ENCODE results near the gene MED13L. TPM values are rescaled to one million over a fixed set of nuclear protein-coding genes. Genes with fewer than 3 reads are reported as not detected.

The MED13L gene
- total and polyA plus RNA-seq, 2 of the 8 experiments (the other 6 are each of a cell fraction or from before 2014, with no cell fraction given) = 15.9 to 51.7 TPM

GRCh38 chr12:116156614-116157013, 120.9 kb downstream of the MED13L start:
- H3K36me3 ChIP-seq (ENCODE audit: control insufficient read depth in 2 of 4, insufficient read depth in 4 of 4, low read length in 3 of 4) = no peaks in the 10 kb centered on the region
- peaks cover 13 to 91% of the 10 kb centered on the region in 2 experiments; a peak in 3 of 4 replicates for H3K79me2 ChIP-seq (ENCODE audit: control insufficient read depth in 1 of 2, insufficient read depth in 2 of 2, low read length in 2 of 2)
- no peak overlapping the region for H2AK5ac ChIP-seq (ENCODE audit: low read depth, low read length)
- H3K9me3 ChIP-seq (ENCODE audit: insufficient read depth in 2 of 2, low read depth in 1 of 2, low read length in 1 of 2) = no peaks in the 10 kb centered on the region
- no peak overlapping the region for H2BK5ac ChIP-seq (ENCODE audit: low read depth, low read length)
- ChIA-PET POLR2A (ENCODE audit: partially characterized antibody) (no interaction called here), CTCF (ENCODE audit: partially characterized antibody) (interaction anchor here (0.8 kb wide), 1 partner anchor 102 kb away, joined by 3 read pairs; no protein-coding TSS in a partner anchor)
- no peak overlapping the region for H2BK12ac ChIP-seq (ENCODE audit: low read depth, low read length)
- no peak overlapping the region for H3K27ac ChIP-seq (ENCODE audit: low read depth, low read length)
- DNase-seq (ENCODE audit: low read depth in 1 of 2, low spot score in 2 of 2) (no peak), FAIRE-seq (no peak)
- WGBS, 2 experiments (ENCODE audit: extremely low coverage in 1 of 2, insufficient coverage in 1 of 2, insufficient read length in 1 of 2, insufficient replicate concordance in 2 of 2, low coverage in 1 of 2, low lambda C conversion rate in 2 of 2, missing lambda C conversion rate in 1 of 2) = 95% methylated on average over 4 of the region's 4 CpGs; no CpG with 5 or more reads in 1 of the 2 experiments
- H3K23me2 ChIP-seq (ENCODE audit: low read depth, low read length) = no peaks in the 10 kb centered on the region
- H3K4me2 ChIP-seq (ENCODE audit: insufficient read depth in 1 of 2, low read depth in 2 of 2, low read length in 2 of 2) = no peak overlapping the region
- H3K23ac ChIP-seq (ENCODE audit: insufficient read length) = no peak overlapping the region
- H4K8ac ChIP-seq (ENCODE audit: extremely low read depth, insufficient read depth, low read length) = no peak overlapping the region
- H3K14ac ChIP-seq (ENCODE audit: insufficient read length) = no peak overlapping the region
- H2BK20ac ChIP-seq (ENCODE audit: low read length) = no peak overlapping the region
- peaks cover 2 to 34% (median 15%) of the 10 kb centered on the region in 4 experiments; a peak in 6 of 7 replicates for H3K4me1 ChIP-seq (replicated peaks in 1 of 4; ENCODE audit: control insufficient read depth in 3 of 4, insufficient read depth in 4 of 4, low read length in 3 of 4)
- no peak overlapping the region for H3K4me3 ChIP-seq (ENCODE audit: extremely low read depth in 1 of 4, insufficient read depth in 2 of 4, low read depth in 3 of 4, low read length in 4 of 4)
- no peak overlapping the region for H4K5ac ChIP-seq (ENCODE audit: insufficient read length, low read depth, low read length)
- no peak overlapping the region for H4K91ac ChIP-seq (replicated peaks; ENCODE audit: insufficient read length, low read length)
- no peak overlapping the region for H3K4ac ChIP-seq (replicated peaks; ENCODE audit: insufficient read length, low read depth, low read length)
- H2AFZ ChIP-seq (ENCODE audit: low read length) = no peak overlapping the region
- no peak overlapping the region for H2BK120ac ChIP-seq (replicated peaks; ENCODE audit: low read depth, low read length)
- peaks cover 6% of the 10 kb centered on the region; the same call in 1 of the 2 replicates for H3K79me1 ChIP-seq (ENCODE audit: low read depth, low read length)
- H3K18ac ChIP-seq (ENCODE audit: extremely low read depth, low read length) = no peak overlapping the region
- H3K9ac ChIP-seq (replicated peaks in 1 of 4; ENCODE audit: extremely low read depth in 1 of 4, low read depth in 3 of 4, low read length in 3 of 4) = no peak overlapping the region
- H3K27me3 ChIP-seq (replicated peaks in 1 of 4; ENCODE audit: control insufficient read depth in 3 of 4, extremely low read depth in 1 of 4, insufficient read depth in 3 of 4, low read length in 3 of 4) = no peaks in the 10 kb centered on the region
- H2BK15ac ChIP-seq (ENCODE audit: low read length) = no peak overlapping the region
- no peak for TF ChIP-seq ATF2 (IDR thresholded peaks at IDR 0.05; ENCODE audit: low read length)
- no peak for TF ChIP-seq CTBP2 (IDR thresholded peaks at IDR 0.05; ENCODE audit: borderline replicate concordance, insufficient read depth, insufficient read length, low read length)
- no peak for TF ChIP-seq EGR1 (IDR thresholded peaks at IDR 0.05; ENCODE audit: borderline replicate concordance, low read depth, low read length)
- TF ChIP-seq HDAC2 (IDR thresholded peaks at IDR 0.05; ENCODE audit: borderline replicate concordance in 1 of 2, low read depth in 2 of 2, low read length in 2 of 2) = no peak
- no peak for TF ChIP-seq BACH1 (IDR thresholded peaks at IDR 0.05; ENCODE audit: low read length)
- no peak for TF ChIP-seq KDM4A (IDR thresholded peaks at IDR 0.05; ENCODE audit: low read depth, low read length, severe bottlenecking)
- no peak for TF ChIP-seq PHF8 (conservative IDR thresholded peaks at IDR 0.05; ENCODE audit: low read depth, low read length)
- no peak for TF ChIP-seq RXRA (IDR thresholded peaks at IDR 0.05; ENCODE audit: insufficient read depth, low read depth, low read length)
- peaks cover 0 to 2% of the 10 kb centered on the region in 2 experiments for H4K20me1 ChIP-seq (replicated peaks in 1 of 2; ENCODE audit: control insufficient read depth in 1 of 2, insufficient read depth in 2 of 2, low read length in 2 of 2)
- no peak overlapping the region for H3K56ac ChIP-seq (replicated peaks; ENCODE audit: insufficient read length, low read depth, low read length)
